Stimulated activated CD8-positive, alpha-beta memory T cell treated with anti-CD3 and anti-CD28 coated beads, Interleukin-12 subunit alpha, Interleukin-12 subunit beta, amount 100 ng/mL, for 4 hours (primary cell): ENCODE data around the gene TAS2R42.

Experiments used
- DNase-seq: peaks from one replicate; pipeline ENCODE4 v3.0.0-alpha.2; 2020; ENCODE audit warnings: low read depth

TAS2R42 gene

DNA sequence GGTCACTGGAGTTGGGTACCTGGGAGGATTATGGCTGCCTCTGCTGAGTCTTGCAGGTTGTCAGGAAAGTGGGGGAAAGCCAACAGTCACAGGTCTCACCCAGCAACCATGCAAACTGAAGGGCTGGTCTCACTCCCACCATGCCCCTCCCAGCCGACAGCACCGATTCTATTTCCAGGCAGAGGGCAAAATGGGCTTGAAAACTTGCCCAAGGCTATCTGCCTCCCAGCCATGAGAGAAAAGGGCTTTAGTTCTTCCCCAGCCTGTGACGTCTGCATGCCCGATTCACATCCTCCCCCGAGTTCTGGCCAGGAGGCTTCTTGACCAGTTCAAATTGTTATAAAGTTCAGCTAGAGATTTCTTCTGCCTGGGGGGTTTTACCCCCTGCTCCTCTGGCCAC, 42.4 kb downstream of the TAS2R42 start:
- no peak for DNase-seq

GRCh38 chr12:11143352-11143751, 43.4 kb downstream of the TAS2R42 start:
- DNase-seq, result no peak

DNA sequence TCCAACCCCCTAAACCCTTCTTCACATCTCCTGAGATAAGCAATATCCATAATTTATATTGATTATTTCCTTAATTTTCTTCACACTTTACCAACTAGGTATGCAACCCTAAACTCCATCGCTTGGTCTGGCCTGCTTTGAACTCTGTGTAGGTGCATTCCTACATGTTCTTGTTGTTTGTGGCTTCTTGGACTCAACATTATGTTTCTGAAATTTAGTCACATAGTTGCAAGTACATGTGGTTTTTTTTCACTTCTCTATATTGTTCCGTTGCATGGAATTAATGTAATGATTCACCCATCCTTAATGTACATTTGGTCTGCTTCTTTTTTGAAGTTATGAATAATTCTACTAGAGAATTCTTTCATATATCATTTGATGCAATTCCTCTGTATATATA, 50.7 kb downstream of the TAS2R42 start:
- no peak for DNase-seq
